HS-27A (cell line): ENCODE measurements around the gene PRRT3.
A peak's percentile ranks its signal among the peaks of the same experiment; 100 is the strongest.
"Not testable (repeated sequence)": the region's sequence is repeated elsewhere in the genome, so short reads cannot be mapped to it uniquely, and the experiment has no call there.

Experiments used
- DNase-seq: peaks from one replicate; pipeline ENCODE4 v3.0.0-alpha.2; 2012; ENCODE audit warnings: low read depth, missing footprints

PRRT3 gene

GRCh38 chr3:9947025-9947995, 4.9 kb downstream of the PRRT3 start:
- peak; percentile 40 for DNase-seq

GRCh38 chr3:9946112-9947024, 5.8 kb downstream of the PRRT3 start:
- peak; percentile 70 for DNase-seq

GRCh38 chr3:9945358-9945757, 6.8 kb downstream of the PRRT3 start:
- no peak for DNase-seq

GRCh38 chr3:9944271-9944670, 7.9 kb downstream of the PRRT3 start:
- DNase-seq: no peak

GRCh38 chr3:9942934-9943690, 9.1 kb downstream of the PRRT3 start:
- DNase-seq: no peak

- no peak for DNase-seq
Measured at GRCh38 chr3:9942164-9942563, 10.0 kb downstream of the PRRT3 start.

GRCh38 chr3:9940746-9941145, 11.5 kb downstream of the PRRT3 start:
- DNase-seq: no peak

- DNase-seq: not testable (repeated sequence)
Measured at GRCh38 chr3:9939906-9940305, 12.3 kb downstream of the PRRT3 start.

- no peak for DNase-seq
Measured at GRCh38 chr3:9938966-9939365, 13.2 kb downstream of the PRRT3 start.

- no peak for DNase-seq
Measured at GRCh38 chr3:9937486-9938238, 14.5 kb downstream of the PRRT3 start.

- no peak for DNase-seq
Measured at GRCh38 chr3:9935966-9936510, 16.2 kb downstream of the PRRT3 start.

- DNase-seq: no peak
Measured at GRCh38 chr3:9934993-9935392, 17.2 kb downstream of the PRRT3 start.

- no peak for DNase-seq
Measured at GRCh38 chr3:9934235-9934621, 18.0 kb downstream of the PRRT3 start.

- DNase-seq: peak; percentile 89
Measured at GRCh38 chr3:9933561-9934234, 18.5 kb downstream of the PRRT3 start, which contains the start of gene CRELD1. TSS of gene CRELD1 (plus strand) at chr3:9933834. CDS start at chr3:9934439, 605 bp downstream.

- DNase-seq: peak; percentile 60
Measured at GRCh38 chr3:9932843-9933560, 19.2 kb downstream of the PRRT3 start.

- no peak for DNase-seq
Measured at GRCh38 chr3:9932535-9932842, 19.7 kb downstream of the PRRT3 start.

GRCh38 chr3:9930804-9931418, 21.3 kb downstream of the PRRT3 start:
- DNase-seq: no peak

- DNase-seq: no peak
Measured at GRCh38 chr3:9928158-9928557, 24.1 kb downstream of the PRRT3 start.
